Daoy (cell line): ENCODE results near the gene MUL1. TPM values are rescaled to one million over a fixed set of nuclear protein-coding genes. Genes with fewer than 3 reads are reported as not detected.
A peak's percentile ranks its signal among the peaks of the same experiment; 100 is the strongest.

Experiments
- DNase-seq: peaks from one replicate; pipeline ENCODE4 v3.0.0-alpha.2; 2015; ENCODE audit warnings: low read depth
- total RNA-seq: library from RNA; depleted of rRNA; stranded (reverse); fragments of >200 nt; shearing (Covaris generic); gene quantifications from 2 replicates; pipeline ENCODE4 v1.2.3, GENCODE V29; 2014

The MUL1 gene
- total RNA-seq, 1 experiment from 2014 or later, result 52.6 TPM

GRCh38 chr1:20485527-20486456 is 22.2 kb downstream of the MUL1 start, which contains the start of gene CAMK2N1:
CAMK2N1 (minus strand) TSS chr1:20486210; CDS start chr1:20485379, 831 bp downstream.
- DNase-seq, result peak; percentile 75

GRCh38 chr1:20484519-20485462 is 23.2 kb downstream of the MUL1 start:
- peak; percentile 32 for DNase-seq

GRCh38 chr1:20483833-20484518 is 24.0 kb downstream of the MUL1 start:
- DNase-seq, result peak; percentile 57

DNA sequence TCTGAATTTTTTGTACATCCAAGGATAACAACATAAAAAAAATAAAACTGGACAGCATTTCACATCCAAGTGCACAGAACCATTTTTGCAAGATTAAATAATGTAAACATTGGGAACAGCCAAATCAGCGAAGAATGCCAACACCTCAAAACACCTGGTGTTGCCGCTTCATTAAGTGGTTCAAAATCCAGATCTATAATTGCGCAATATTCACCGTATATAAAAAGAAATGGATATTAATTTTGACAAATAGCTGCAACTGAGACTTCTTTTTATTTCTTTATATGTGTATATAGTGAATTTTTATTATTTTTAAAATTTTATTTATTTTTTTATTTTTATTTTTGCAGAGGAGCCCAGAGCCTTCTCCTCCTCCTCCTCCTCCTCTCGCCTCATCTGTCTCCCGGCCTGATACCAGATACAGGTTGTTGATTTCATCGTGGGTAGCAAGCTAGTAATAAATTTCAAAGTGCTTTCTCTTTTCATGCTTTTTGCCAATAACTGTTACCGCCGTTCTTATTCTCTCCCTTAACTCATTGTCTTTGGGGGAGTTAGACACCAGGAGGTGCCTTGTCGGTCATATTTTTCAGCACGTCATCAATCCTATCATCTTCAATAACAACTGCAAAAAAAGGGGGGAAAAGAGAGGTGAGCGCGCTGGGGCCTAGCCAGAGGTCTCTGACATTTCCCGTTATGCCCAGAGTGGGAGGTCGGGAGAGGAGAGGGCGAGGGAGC is 24.7 kb downstream of the MUL1 start:
- no peak for DNase-seq

- DNase-seq, result no peak
Measured at GRCh38 chr1:20481643-20482498, 26.1 kb downstream of the MUL1 start.

DNA sequence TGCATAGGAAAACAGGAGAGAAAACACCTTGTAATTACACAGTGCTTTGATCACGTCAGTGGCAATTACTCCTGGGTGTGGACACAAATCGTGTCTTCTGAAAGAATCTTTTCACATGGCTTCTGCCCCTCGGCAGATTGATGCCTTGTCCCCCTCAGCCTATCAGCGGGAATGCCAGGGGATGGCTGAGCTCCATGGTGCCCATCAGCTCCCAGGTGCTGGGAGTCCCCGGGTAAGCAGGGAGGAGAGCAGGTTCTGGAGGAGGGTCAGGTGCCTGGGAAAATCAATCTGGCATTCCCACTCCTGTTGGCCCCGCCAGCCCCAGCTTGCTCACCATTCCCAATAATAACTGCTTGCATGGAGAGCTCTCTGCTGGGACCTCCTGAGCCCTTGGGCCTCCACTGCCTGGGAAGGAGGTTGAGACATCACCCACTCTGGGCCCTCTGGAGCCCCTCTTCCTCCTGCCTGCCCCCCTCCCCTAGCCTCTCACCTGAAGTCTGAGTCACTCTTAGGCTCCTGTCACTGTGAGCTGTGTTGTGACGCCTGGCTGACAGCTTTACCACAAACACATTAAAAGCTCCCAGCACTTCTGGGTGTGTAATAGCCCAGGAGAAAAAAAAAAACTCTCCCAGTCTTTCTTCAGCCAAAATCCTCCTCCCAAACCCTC is 26.9 kb downstream of the MUL1 start:
- peak; percentile 40 for DNase-seq

- no peak for DNase-seq
Measured at GRCh38 chr1:20480243-20480944, 27.6 kb downstream of the MUL1 start.

DNA sequence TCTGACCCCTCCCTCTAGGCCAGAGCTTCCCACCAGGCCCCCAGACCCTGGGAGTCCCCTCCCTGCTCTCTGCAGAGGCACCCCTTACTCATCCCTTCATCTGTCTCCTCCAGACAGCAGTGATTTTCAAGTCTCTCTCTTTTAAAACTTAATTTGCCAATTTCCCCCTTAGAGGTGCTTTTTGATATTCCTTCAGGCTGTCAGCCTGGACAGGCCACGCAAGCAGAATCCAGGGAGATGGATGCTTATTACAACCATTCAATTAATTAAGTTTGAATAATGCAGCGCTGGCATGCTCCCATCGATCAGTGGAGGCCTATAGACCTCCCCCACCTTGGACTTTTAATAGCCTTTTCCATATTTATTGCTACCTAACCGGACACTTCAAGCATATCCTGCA is 28.1 kb downstream of the MUL1 start:
- DNase-seq, result no peak

- no peak for DNase-seq
Measured at GRCh38 chr1:20478057-20478635, 29.8 kb downstream of the MUL1 start.

DNA sequence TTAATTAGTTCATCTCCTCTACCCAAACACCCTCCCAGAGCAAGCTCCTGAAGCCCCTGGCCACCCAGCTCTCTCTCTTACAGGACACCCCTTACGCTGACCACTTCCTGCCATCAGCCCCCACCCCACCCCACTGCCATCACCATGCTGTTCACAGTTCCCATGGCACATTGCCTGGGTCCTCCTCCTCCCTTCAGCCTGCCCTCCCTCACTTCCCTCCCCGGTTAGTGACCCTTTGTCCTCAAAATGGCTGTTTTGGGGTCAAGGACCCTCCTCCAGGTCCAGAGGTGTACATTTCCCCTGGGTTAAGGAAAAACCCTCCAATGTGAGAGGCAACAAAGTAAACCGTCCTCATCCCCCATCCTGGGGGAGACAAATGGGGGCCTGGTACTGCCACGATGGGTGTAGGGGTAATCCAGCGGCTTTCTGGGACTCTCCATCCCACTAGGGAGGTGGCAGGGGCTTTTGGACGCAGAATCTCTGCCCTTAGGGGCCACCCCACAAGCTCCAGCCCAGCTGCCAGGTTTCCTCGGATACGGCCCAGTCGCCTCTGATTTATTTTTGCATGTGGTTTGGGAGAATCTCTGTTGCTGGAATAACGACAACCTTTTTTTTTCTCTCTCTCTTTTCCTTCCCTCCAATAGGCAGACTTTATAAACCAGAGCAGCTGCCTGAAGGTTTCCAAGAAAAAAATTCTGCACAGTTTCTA is 30.4 kb downstream of the MUL1 start:
- DNase-seq, result no peak

GRCh38 chr1:20476265-20477038 is 31.5 kb downstream of the MUL1 start:
- DNase-seq, result peak; percentile 42

- DNase-seq, result no peak
Measured at GRCh38 chr1:20474996-20475395, 33.0 kb downstream of the MUL1 start.

GRCh38 chr1:20474333-20474975 is 33.5 kb downstream of the MUL1 start:
- no peak for DNase-seq

DNA sequence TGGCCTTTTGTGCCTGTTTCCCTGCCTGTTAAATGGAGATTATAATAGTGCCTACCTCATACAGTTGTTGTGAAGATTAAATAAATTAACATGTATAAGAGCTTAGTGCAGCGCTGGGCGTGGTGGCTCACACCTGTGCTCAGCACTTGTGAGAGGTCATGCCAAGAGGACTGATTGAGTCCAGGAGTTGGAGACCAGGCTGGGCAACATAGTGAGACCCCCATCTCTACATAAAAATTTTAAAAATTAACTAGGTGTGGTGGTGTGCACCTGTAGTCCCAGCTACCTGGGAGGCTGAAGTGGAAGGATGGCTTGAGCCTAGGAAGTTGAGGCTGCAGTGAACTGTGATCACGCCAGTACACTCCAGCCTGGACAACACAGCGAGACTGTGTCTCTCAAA is 34.1 kb downstream of the MUL1 start:
- DNase-seq, result no peak

DNA sequence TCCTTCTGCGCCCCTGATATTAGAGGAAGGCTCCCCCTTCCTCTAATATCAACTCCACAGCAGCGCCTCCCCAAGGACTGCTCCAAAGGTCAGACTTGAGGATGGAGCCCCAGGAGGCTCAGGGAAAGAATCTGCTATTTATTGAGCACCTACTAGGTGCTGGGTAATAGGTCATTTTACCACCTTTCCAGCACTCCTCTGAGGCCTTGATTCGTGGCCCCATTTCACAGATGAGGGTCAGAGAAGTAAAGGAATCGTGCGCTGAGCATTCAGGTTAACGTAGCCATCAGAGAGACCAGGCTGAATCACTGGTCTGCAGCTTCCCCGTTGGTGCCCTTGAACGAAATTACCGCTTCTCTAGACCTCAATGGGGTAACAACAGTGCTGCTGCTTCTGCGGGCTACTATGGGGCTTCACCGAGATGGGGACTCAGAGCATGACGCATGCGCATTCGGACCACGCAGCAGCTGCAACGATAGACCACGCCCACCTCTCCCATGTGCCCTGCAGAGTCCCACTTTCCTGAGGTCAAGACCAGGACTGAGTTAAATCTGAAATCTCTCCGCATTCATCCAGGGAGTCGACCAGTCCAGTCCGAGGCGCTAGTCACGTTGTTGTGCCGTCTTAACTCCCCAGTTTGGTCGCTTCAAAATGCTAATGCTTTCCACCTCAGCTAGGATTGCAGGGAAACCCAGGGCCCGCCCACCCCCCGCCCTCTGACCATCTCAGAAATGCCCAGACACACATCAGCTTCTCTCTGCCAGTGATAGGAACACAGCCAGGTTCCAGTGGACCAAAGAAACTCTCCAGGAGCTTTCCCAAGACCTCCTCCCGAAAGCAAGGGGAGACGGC is 34.9 kb downstream of the MUL1 start:
- DNase-seq, result no peak

GRCh38 chr1:20472121-20472520 is 35.8 kb downstream of the MUL1 start:
- no peak for DNase-seq
